ENCODE measurements around the gene KRT20. TPM values are rescaled to one million over a fixed set of nuclear protein-coding genes. Genes with fewer than 3 reads are reported as not detected.

KRT20 gene
- total and polyA plus RNA-seq, 2 of the 13 experiments (the other 11 are each of a cell fraction or from before 2014, with no cell fraction given): 0.13 to 0.20 TPM

- TF ChIP-seq KAT2B (IDR thresholded peaks at IDR 0.05; ENCODE audit: borderline replicate concordance, low read depth, low read length) (peak; percentile 48), ZNF792 (CRISPR knock-in tag; IDR thresholded peaks at IDR 0.05) (peak; percentile 92; the same call in 1 of the 2 replicates), MIER2 (CRISPR knock-in tag; IDR thresholded peaks at IDR 0.05) (peak; percentile 80), MAZ (IDR thresholded peaks at IDR 0.05; ENCODE audit: borderline replicate concordance, low read depth, low read length) (peak; percentile 82; the same call in 1 of the 2 replicates), MAZ (CRISPR knock-in tag; IDR thresholded peaks at IDR 0.05; ENCODE audit: low read depth) (no peak; the same call in 1 of the 2 replicates), ZNF275 (CRISPR knock-in tag; IDR thresholded peaks at IDR 0.05; ENCODE audit: borderline replicate concordance) (no peak), BCL3 (CRISPR knock-in tag; IDR thresholded peaks at IDR 0.05) (no peak), STAG1 (CRISPR knock-in tag; IDR thresholded peaks at IDR 0.05) (0 out of 2 replicates have a peak, but pooled peaks have one; percentile 7), ATM (IDR thresholded peaks at IDR 0.05; ENCODE audit: borderline replicate concordance) (peak; percentile 53; the same call in 1 of the 2 replicates), HMG20B (CRISPR knock-in tag; conservative IDR thresholded peaks at IDR 0.05) (peak; percentile 70), RERE (CRISPR knock-in tag; IDR thresholded peaks at IDR 0.05; ENCODE audit: low read depth) (peak; percentile 81), TCF7 (IDR thresholded peaks at IDR 0.05; ENCODE audit: low read depth) (peak; percentile 88), ZNF576 (CRISPR knock-in tag; IDR thresholded peaks at IDR 0.05) (no peak), GPN1 (CRISPR knock-in tag; IDR thresholded peaks at IDR 0.05; ENCODE audit: borderline replicate concordance) (no peak), STAT6 (CRISPR knock-in tag; IDR thresholded peaks at IDR 0.05; ENCODE audit: borderline replicate concordance) (no peak), ZNF614 (CRISPR knock-in tag; IDR thresholded peaks at IDR 0.05; ENCODE audit: borderline replicate concordance) (peak; percentile 92), SMARCC2 (IDR thresholded peaks at IDR 0.05) (peak; percentile 86; the same call in 1 of the 2 replicates), ZNF282 (IDR thresholded peaks at IDR 0.05; ENCODE audit: partially characterized antibody) (no peak), ZNF878 (CRISPR knock-in tag; IDR thresholded peaks at IDR 0.05) (peak; percentile 75; the same call in 1 of the 2 replicates), ZNF251 (CRISPR knock-in tag; IDR thresholded peaks at IDR 0.05) (no peak)
Measured at GRCh38 chr17:40901981-40902474, 17.0 kb upstream of the KRT20 start (continued).

Measured in HepG2 (cell line).